ENCODE results near the gene USF2.

USF2 gene

DNA sequence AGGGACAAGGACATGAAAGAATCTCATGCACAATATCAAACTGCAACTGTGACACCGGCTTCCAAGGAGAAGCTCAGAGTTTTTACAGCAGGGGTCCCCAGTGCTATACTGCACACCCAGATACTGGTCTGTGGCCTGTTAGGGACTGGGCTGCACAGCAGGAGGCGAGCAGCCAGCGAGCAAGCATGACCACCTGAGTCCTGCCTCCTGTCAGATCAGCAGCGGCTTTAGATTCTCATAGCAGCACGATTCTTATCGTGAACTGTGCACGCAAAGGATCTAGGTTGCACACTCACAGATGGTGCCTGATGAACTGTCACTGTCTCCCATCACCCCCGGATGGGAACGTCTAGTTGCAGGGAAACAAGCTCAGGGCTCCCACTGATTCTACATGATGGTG, 47.1 kb downstream of the USF2 start:
- Histone ChIP-seq H3K4me3 (ENCODE audit: low read depth, low read length) (no peak overlapping the region), H3K9me3 (ENCODE audit: control insufficient read depth, insufficient read depth, low read depth, low read length) (no peaks in the 10 kb centered on the region), H3K27ac (ENCODE audit: extremely low read depth, low read depth, low read length) (no peak overlapping the region), H3K4me1 (ENCODE audit: control insufficient read depth, insufficient read depth, low read length) (no peaks in the 10 kb centered on the region), H3K36me3 (ENCODE audit: control insufficient read depth in 2 of 2, insufficient read depth in 1 of 2, low read length in 2 of 2) (no peaks in the 10 kb centered on the region)
- POLR2A ChIA-PET, result interaction anchor here (0.5 kb wide), 1 partner anchor 80 kb away, joined by 3 read pairs; no protein-coding TSS in a partner anchor
- peak; percentile 58 for TF ChIP-seq ZIC2 (tag by site-specific recombination; IDR thresholded peaks at IDR 0.05)
- TF ChIP-seq KLF10 (tag by site-specific recombination; IDR thresholded peaks at IDR 0.05), result no peak
- no peak for TF ChIP-seq ZNF184 (tag by site-specific recombination; IDR thresholded peaks at IDR 0.05)
- CTCF ChIA-PET, result interaction anchor here (0.6 to 3.0 kb wide), 9 partner anchors 9 to 346 kb away, joined by 4 to 11 read pairs (median 4); no protein-coding TSS in a partner anchor

DNA sequence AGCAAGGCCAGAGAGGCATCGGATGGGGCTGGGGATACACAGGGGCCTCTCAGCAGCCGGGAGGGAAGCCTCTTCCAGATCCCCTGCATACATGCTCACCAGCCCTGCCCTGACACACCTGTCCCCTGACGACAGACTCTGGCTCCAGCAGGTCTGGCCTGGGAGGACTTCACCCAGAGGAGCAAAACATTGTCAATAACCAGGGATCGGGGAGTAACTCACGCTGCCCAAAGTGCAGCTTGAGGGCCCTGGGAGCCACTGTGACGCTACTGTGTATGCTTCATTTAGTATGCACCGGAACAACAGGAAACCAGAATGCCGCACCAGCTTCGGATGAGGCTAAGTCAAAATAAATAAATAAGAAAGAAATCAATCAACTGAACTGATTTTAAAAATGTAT, 47.8 kb downstream of the USF2 start:
- H3K27ac ChIP-seq (ENCODE audit: extremely low read depth, low read depth, low read length), result no peak overlapping the region
- TF ChIP-seq ZNF184 (tag by site-specific recombination; IDR thresholded peaks at IDR 0.05), result no peak
- TF ChIP-seq, protein P1, sequence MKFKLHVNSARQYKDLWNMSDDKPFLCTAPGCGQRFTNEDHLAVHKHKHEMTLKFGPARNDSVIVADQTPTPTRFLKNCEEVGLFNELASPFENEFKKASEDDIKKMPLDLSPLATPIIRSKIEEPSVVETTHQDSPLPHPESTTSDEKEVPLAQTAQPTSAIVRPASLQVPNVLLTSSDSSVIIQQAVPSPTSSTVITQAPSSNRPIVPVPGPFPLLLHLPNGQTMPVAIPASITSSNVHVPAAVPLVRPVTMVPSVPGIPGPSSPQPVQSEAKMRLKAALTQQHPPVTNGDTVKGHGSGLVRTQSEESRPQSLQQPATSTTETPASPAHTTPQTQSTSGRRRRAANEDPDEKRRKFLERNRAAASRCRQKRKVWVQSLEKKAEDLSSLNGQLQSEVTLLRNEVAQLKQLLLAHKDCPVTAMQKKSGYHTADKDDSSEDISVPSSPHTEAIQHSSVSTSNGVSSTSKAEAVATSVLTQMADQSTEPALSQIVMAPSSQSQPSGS (tag by site-specific recombination; IDR thresholded peaks at IDR 0.05; ENCODE audit: low read depth), result no peak
- TF ChIP-seq, protein P2, sequence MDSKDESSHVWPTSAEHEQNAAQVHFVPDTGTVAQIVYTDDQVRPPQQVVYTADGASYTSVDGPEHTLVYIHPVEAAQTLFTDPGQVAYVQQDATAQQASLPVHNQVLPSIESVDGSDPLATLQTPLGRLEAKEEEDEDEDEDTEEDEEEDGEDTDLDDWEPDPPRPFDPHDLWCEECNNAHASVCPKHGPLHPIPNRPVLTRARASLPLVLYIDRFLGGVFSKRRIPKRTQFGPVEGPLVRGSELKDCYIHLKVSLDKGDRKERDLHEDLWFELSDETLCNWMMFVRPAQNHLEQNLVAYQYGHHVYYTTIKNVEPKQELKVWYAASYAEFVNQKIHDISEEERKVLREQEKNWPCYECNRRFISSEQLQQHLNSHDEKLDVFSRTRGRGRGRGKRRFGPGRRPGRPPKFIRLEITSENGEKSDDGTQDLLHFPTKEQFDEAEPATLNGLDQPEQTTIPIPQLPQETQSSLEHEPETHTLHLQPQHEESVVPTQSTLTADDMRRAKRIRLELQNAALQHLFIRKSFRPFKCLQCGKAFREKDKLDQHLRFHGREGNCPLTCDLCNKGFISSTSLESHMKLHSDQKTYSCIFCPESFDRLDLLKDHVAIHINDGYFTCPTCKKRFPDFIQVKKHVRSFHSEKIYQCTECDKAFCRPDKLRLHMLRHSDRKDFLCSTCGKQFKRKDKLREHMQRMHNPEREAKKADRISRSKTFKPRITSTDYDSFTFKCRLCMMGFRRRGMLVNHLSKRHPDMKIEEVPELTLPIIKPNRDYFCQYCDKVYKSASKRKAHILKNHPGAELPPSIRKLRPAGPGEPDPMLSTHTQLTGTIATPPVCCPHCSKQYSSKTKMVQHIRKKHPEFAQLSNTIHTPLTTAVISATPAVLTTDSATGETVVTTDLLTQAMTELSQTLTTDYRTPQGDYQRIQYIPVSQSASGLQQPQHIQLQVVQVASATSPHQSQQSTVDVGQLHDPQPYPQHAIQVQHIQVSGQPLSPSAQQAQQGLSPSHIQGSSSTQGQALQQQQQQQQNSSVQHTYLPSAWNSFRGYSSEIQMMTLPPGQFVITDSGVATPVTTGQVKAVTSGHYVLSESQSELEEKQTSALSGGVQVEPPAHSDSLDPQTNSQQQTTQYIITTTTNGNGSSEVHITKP (tag by site-specific recombination; IDR thresholded peaks at IDR 0.05), result no peak
- no peak for TF ChIP-seq BCL11A (tag by site-specific recombination; IDR thresholded peaks at IDR 0.05; ENCODE audit: low read depth)
- no peak for TF ChIP-seq ZNF211 (tag by site-specific recombination; IDR thresholded peaks at IDR 0.05; ENCODE audit: low read depth)
- no peak for TF ChIP-seq ZNF791 (tag by site-specific recombination; IDR thresholded peaks at IDR 0.05)
- TF ChIP-seq ZNF785 (tag by site-specific recombination; IDR thresholded peaks at IDR 0.05), result no peak
- TF ChIP-seq ZBTB48 (tag by site-specific recombination; IDR thresholded peaks at IDR 0.05), result no peak
- no peak for TF ChIP-seq ZNF138 (tag by site-specific recombination; IDR thresholded peaks at IDR 0.05; ENCODE audit: borderline replicate concordance)
- no peak for TF ChIP-seq OVOL3 (tag by site-specific recombination; IDR thresholded peaks at IDR 0.05)
- TF ChIP-seq, protein P3, sequence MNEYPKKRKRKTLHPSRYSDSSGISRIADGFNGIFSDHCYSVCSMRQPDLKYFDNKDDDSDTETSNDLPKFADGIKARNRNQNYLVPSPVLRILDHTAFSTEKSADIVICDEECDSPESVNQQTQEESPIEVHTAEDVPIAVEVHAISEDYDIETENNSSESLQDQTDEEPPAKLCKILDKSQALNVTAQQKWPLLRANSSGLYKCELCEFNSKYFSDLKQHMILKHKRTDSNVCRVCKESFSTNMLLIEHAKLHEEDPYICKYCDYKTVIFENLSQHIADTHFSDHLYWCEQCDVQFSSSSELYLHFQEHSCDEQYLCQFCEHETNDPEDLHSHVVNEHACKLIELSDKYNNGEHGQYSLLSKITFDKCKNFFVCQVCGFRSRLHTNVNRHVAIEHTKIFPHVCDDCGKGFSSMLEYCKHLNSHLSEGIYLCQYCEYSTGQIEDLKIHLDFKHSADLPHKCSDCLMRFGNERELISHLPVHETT (tag by site-specific recombination; IDR thresholded peaks at IDR 0.05), result no peak
- TF ChIP-seq ZNF571 (tag by site-specific recombination; IDR thresholded peaks at IDR 0.05), result no peak
- TF ChIP-seq, protein P4, sequence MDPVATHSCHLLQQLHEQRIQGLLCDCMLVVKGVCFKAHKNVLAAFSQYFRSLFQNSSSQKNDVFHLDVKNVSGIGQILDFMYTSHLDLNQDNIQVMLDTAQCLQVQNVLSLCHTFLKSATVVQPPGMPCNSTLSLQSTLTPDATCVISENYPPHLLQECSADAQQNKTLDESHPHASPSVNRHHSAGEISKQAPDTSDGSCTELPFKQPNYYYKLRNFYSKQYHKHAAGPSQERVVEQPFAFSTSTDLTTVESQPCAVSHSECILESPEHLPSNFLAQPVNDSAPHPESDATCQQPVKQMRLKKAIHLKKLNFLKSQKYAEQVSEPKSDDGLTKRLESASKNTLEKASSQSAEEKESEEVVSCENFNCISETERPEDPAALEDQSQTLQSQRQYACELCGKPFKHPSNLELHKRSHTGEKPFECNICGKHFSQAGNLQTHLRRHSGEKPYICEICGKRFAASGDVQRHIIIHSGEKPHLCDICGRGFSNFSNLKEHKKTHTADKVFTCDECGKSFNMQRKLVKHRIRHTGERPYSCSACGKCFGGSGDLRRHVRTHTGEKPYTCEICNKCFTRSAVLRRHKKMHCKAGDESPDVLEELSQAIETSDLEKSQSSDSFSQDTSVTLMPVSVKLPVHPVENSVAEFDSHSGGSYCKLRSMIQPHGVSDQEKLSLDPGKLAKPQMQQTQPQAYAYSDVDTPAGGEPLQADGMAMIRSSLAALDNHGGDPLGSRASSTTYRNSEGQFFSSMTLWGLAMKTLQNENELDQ (tag by site-specific recombination; IDR thresholded peaks at IDR 0.05; ENCODE audit: low read depth), result no peak
- no peak for TF ChIP-seq ZNF16 (tag by site-specific recombination; IDR thresholded peaks at IDR 0.05; ENCODE audit: low read depth)
- TF ChIP-seq, protein P5, sequence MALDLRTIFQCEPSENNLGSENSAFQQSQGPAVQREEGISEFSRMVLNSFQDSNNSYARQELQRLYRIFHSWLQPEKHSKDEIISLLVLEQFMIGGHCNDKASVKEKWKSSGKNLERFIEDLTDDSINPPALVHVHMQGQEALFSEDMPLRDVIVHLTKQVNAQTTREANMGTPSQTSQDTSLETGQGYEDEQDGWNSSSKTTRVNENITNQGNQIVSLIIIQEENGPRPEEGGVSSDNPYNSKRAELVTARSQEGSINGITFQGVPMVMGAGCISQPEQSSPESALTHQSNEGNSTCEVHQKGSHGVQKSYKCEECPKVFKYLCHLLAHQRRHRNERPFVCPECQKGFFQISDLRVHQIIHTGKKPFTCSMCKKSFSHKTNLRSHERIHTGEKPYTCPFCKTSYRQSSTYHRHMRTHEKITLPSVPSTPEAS (tag by site-specific recombination; IDR thresholded peaks at IDR 0.05), result no peak
- no peaks in the 10 kb centered on the region for H3K36me3 ChIP-seq (ENCODE audit: control insufficient read depth in 2 of 2, insufficient read depth in 1 of 2, low read length in 2 of 2)
- ChIA-PET CTCF (interaction anchor here (0.6 to 3.0 kb wide), 6 partner anchors 10 to 272 kb away, joined by 3 to 11 read pairs (median 5); no protein-coding TSS in a partner anchor), POLR2A (no interaction called here)
- H3K4me3 ChIP-seq (ENCODE audit: low read depth, low read length), result no peak overlapping the region
- H3K9me3 ChIP-seq (ENCODE audit: control insufficient read depth, insufficient read depth, low read depth, low read length), result no peaks in the 10 kb centered on the region
- H3K4me1 ChIP-seq (ENCODE audit: control insufficient read depth, insufficient read depth, low read length), result no peaks in the 10 kb centered on the region

Measured in HEK293 (cell line).